AG04450 (cell line): ENCODE measurements around the gene OR12D3. TPM values are rescaled to one million over a fixed set of nuclear protein-coding genes. Genes with fewer than 3 reads are reported as not detected.
"Not testable (repeated sequence)": the region's sequence is repeated elsewhere in the genome, so short reads cannot be mapped to it uniquely, and the experiment has no call there.

ENCODE experiments used
- CTCF ChIA-PET: fragments of 300-600, 350-600 bp; formaldehyde crosslinking; extraction: SDS; loops from one replicate; lab custom pipeline; 2022; ENCODE audit warnings: antibody characterized with exemption, inconsistent platforms; lab: Charles Lee
- POLR2A ChIA-PET: fragments of 350-600 bp; formaldehyde crosslinking; extraction: SDS; loops from one replicate; lab custom pipeline; 2021; ENCODE audit warnings: antibody characterized with exemption, inconsistent platforms; lab: Yijun Ruan, JAX
- DNase-seq: peaks from one replicate; pipeline ENCODE4 v3.0.0-alpha.2; 2011; ENCODE audit warnings: low read depth, low spot score
- H3K27ac ChIP-seq: one replicate; pipeline ENCODE4 v1.5.1; 2012; ENCODE audit warnings: low read depth, low read length, control low read depth
- H3K27me3 ChIP-seq: one replicate; pipeline ENCODE4 v1.6.0; 2012; ENCODE audit warnings: low read length; ENCODE audit not compliant: control insufficient read depth, insufficient read depth
- H3K4me3 ChIP-seq: 2 replicates; pipeline ENCODE4 v1.5.1; 2011; ENCODE audit warnings: mild to moderate bottlenecking, low read depth, low read length, control low read depth
- H3K9me3 ChIP-seq: 2 replicates; pipeline ENCODE4 v1.5.1; 2012; ENCODE audit warnings: low read length; ENCODE audit not compliant: control insufficient read depth, insufficient read depth
- polyA plus RNA-seq: library from polyadenylated mRNA; depleted of rRNA; stranded (reverse); fragments of >200 nt; gene quantifications from 2 replicates; pipeline ENCODE4 v1.2.3, GENCODE V29; 2011
- TF ChIP-seq, protein P1 (sequence below): IDR thresholded peaks from 2 replicates; pipeline ENCODE4 v1.5.1; 2011; ENCODE audit warnings: low read depth, low read length, control low read depth, inconsistent platforms

Gene OR12D3
- polyA plus RNA-seq, 1 experiment: not detected

DNA sequence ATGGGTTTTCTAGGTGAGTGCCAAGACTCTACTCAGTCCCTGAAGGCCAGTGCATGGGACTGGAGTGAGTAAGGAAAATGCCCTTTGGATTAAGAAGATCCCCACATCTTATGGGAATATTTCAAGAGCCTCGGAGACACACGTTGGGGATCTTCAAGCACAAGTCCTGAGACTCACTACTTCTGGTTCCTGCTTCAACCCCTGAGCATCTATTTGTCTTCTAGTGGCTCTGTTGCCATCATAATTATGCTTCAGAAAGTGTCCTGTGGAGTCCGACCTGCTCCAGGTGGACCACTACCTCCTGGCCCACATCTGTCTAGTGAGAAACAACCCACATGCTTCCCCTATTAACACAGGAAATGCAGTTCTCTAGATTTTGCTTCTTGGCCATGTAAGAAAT is 6.3 kb downstream of the OR12D3 start, which contains the start of gene OR5V1:
Gene OR5V1, minus strand, starts transcription at position 101 of the 400 bp plus-strand sequence. CDS start 12,670 bp downstream, outside the sequence.
- H3K27ac ChIP-seq: no peak within 1 kb of the TSS

DNA sequence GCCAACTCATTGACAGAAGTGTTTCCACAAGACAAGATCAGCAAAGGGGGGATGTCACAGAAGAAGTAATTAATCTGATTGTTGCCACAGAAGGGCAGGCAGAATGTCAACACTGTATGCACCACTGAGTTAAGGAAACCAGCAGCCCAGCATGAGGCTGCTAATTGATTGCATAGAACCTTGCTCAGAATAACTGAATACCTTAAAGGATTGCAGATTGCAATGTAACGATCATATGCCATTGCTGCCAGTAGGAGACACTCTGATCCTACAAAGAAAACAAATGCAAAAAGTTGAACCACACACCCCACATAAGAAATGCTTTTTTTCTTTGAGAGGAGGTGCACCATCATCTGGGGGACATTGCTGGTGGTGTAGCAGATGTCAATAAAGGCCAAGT is 19.5 kb downstream of the OR12D3 start:
- TF ChIP-seq, protein P1, sequence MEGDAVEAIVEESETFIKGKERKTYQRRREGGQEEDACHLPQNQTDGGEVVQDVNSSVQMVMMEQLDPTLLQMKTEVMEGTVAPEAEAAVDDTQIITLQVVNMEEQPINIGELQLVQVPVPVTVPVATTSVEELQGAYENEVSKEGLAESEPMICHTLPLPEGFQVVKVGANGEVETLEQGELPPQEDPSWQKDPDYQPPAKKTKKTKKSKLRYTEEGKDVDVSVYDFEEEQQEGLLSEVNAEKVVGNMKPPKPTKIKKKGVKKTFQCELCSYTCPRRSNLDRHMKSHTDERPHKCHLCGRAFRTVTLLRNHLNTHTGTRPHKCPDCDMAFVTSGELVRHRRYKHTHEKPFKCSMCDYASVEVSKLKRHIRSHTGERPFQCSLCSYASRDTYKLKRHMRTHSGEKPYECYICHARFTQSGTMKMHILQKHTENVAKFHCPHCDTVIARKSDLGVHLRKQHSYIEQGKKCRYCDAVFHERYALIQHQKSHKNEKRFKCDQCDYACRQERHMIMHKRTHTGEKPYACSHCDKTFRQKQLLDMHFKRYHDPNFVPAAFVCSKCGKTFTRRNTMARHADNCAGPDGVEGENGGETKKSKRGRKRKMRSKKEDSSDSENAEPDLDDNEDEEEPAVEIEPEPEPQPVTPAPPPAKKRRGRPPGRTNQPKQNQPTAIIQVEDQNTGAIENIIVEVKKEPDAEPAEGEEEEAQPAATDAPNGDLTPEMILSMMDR: no peak
- no peak for DNase-seq
- ChIA-PET POLR2A (no interaction called here), CTCF (no interaction called here)
- Histone ChIP-seq H3K9me3 (peaks cover 11% of the 10 kb centered on the region), H3K4me3 (no peak overlapping the region), H3K27ac (no peak overlapping the region), H3K27me3 (no peaks in the 10 kb centered on the region)

More for the DNA sequence above, 6.3 kb downstream of the OR12D3 start, which contains the start of gene OR5V1:
- TF ChIP-seq, protein P1: no peak
- Histone ChIP-seq H3K9me3 (no peaks in the 10 kb centered on the region), H3K4me3 (no peak within 1 kb of the TSS), H3K27me3 (no peaks in the 10 kb centered on the region)
- DNase-seq: no peak
- POLR2A ChIA-PET: no interaction called here
- CTCF ChIA-PET: no interaction called here

DNA sequence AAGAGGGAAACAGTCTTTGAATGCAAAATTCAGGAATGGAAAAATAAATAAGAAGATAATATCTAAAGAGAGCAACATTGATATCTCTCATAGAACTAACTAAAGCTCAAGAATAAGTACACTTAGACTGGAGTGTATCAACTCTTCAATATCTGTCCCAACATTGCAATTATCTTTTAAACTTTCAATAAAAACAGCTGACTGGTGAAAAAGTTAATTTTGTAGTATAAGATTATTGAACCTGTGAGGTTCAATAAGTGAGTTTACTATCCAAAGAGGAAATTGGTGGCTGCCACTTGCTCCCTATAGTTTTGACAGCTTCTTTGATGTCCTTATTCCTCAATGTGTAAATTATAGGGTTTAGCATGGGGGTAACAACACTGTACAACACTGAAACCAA is 20.1 kb downstream of the OR12D3 start:
- H3K9me3 ChIP-seq: peaks cover 6% of the 10 kb centered on the region; the same call in 1 of the 2 replicates
- H3K27ac ChIP-seq: no peak overlapping the region
- CTCF ChIA-PET: interaction anchor here (0.5 kb wide), 1 partner anchor 296 kb away, joined by 4 read pairs; no protein-coding TSS in a partner anchor
- TF ChIP-seq, protein P1: no peak
- no peak overlapping the region for H3K4me3 ChIP-seq
- no peak for DNase-seq
- H3K27me3 ChIP-seq: no peaks in the 10 kb centered on the region
- POLR2A ChIA-PET: no interaction called here

DNA sequence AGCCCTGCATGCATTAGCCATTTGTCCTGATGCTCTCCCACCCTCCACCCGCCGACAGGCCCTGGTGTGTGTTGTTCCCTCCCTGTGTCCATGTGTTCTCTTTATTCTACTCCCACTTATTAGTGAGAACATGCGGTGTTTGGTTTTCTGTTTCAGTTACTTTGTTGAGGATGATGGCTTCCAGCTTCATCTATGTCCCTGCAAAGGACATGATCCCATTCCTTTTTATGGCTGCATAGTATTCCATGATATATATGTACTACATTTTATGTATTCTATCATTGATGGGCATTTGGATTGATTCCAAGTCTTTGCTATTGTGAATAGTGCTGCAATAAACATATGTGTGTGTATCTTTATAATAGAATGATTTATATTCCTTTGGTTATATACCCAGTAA is 25.7 kb downstream of the OR12D3 start:
- H3K27ac ChIP-seq, H3K27me3 ChIP-seq, DNase-seq, CTCF ChIA-PET, POLR2A ChIA-PET, H3K4me3 ChIP-seq: not testable (repeated sequence)
- H3K9me3 ChIP-seq: peaks cover 10% of the 10 kb centered on the region

DNA sequence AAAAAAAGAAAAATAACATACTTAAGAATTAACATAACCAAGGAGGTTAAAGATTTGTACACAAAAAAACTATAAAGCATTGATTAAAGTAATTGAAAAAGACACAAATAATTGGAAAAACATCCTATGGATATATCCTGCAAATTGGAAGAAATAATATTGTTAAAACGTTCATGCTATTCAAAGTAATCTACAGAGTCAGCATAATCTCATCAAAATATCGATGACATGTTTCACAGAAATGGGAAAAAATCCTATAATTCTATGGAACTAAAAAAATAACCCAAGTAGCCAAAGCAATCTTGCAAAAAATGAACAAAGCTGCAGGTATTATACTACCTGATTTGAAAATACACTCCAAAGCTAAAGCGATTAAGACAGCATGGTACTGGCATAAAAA is 29.7 kb downstream of the OR12D3 start:
- H3K9me3 ChIP-seq: peaks cover 10% of the 10 kb centered on the region
- ChIA-PET POLR2A (no interaction called here), CTCF (no interaction called here)

More for the DNA sequence above, 29.7 kb downstream of the OR12D3 start:
- TF ChIP-seq, protein P1: no peak
- no peak overlapping the region for H3K4me3 ChIP-seq
- H3K27me3 ChIP-seq: no peaks in the 10 kb centered on the region
- no peak for DNase-seq
- no peak overlapping the region for H3K27ac ChIP-seq
